Uterus (tissue), 2 donors: Measurements from ENCODE around the gene PBX1.

Source experiments
- POLR2A ChIP-seq, 2 donors: fragments of 450-650 bp; IDR thresholded peaks; one replicate each; pipeline ENCODE4 v1.6.1; 2016; ENCODE audit warnings: antibody characterized with exemption in 2 of 2, mild to moderate bottlenecking in 1 of 2, moderate library complexity in 1 of 2
- TF ChIP-seq, protein P1 (sequence below), 4 experiments: fragments of 200-600 bp in 2 of 4; fragments of 450-650 bp in 2 of 4; sonication (generic) in 2 of 4; IDR thresholded peaks; one replicate each; pipeline ENCODE4 v1.5.1; 2016 to 2019; ENCODE audit warnings: antibody characterized with exemption in 4 of 4, mild to moderate bottlenecking in 2 of 4, moderate library complexity in 1 of 4

DNA sequence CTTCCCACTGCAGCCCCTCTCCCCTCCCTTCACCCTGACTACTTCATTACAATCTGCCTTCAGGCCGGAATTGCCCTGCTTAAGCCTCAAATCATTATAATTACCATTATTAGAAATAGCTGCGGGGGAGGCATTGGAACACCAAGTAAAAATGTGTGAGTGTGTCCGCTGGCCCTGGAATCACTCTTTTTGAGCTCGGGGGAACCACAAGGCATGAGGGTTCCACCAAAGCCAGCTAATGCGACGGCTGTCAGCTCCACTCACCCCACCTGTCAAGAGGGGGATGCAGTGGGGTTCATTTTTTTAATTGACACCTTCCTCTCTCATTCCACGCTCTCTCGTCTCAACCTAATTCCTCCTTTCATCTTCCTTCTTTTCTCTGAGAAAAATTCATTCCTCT, 177.2 kb downstream of the PBX1 start:
- no peak for TF ChIP-seq POLR2A (IDR thresholded peaks at IDR 0.05)
- TF ChIP-seq, protein P1, sequence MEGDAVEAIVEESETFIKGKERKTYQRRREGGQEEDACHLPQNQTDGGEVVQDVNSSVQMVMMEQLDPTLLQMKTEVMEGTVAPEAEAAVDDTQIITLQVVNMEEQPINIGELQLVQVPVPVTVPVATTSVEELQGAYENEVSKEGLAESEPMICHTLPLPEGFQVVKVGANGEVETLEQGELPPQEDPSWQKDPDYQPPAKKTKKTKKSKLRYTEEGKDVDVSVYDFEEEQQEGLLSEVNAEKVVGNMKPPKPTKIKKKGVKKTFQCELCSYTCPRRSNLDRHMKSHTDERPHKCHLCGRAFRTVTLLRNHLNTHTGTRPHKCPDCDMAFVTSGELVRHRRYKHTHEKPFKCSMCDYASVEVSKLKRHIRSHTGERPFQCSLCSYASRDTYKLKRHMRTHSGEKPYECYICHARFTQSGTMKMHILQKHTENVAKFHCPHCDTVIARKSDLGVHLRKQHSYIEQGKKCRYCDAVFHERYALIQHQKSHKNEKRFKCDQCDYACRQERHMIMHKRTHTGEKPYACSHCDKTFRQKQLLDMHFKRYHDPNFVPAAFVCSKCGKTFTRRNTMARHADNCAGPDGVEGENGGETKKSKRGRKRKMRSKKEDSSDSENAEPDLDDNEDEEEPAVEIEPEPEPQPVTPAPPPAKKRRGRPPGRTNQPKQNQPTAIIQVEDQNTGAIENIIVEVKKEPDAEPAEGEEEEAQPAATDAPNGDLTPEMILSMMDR (IDR thresholded peaks at IDR 0.05), result no peak
